ENCODE results near the gene SLC26A8.

DNA sequence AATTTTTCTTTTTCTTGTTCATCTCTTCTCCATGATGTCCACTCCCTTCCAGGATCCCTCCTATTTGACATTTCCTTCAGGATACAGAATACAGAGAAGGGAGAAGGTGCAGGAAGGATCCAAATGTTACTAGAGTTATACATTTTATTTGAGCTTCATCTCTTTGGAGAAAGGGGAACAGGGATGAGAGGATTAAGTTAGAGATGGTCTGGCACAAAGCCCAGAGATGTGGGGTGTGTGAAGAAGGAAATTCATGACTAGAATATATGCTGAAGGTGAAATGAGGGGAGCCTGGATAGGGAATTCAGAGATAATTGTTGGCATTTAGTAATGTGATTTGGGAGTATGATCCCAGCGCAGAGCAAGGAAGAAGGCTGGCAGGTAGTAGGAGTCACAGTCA, 81.1 kb downstream of the SLC26A8 start:
- TF ChIP-seq CTCF (IDR thresholded peaks at IDR 0.05; ENCODE audit: borderline replicate concordance, extremely low read depth, low read length, poor library complexity, severe bottlenecking): no peak
- TF ChIP-seq EZH2 (IDR thresholded peaks at IDR 0.05; ENCODE audit: borderline replicate concordance, low read depth, low read length, severe bottlenecking): no peak
